CD4-positive, alpha-beta T cell treated with Interleukin-17A for 1 hour (primary cell): ENCODE results near the gene ERCC6L.
"Not testable (repeated sequence)": the region's sequence is repeated elsewhere in the genome, so short reads cannot be mapped to it uniquely, and the experiment has no call there.

Experiments used
- DNase-seq: peaks from one replicate; pipeline ENCODE4 v3.0.0-alpha.2; 2020

Gene ERCC6L

GRCh38 chrX:72245461-72246089, 6.7 kb upstream of the ERCC6L start:
- peak; percentile 38 for DNase-seq

DNA sequence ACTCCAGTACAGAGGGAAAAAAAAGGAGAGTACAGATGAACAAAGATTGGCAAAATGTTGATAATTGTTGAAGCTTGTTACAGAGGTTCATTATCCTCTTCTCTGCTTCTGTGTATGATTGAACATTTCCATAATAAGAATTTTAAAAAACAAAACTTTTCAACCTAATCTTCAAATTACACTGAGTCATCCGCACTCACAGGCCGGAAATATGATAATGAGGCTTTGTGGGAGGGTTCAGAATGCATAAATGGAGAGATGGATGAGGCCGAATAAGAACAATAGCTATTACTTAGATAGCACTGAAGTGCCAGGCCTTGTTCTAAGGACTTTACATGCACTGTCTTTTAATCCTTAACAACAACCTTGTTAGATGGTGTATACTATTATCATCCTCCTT, 4.6 kb upstream of the ERCC6L start:
- no peak for DNase-seq

- DNase-seq, result no peak
These were observed 2.1 kb upstream of the ERCC6L start for GRCh38 chrX:72240976-72241375.

DNA sequence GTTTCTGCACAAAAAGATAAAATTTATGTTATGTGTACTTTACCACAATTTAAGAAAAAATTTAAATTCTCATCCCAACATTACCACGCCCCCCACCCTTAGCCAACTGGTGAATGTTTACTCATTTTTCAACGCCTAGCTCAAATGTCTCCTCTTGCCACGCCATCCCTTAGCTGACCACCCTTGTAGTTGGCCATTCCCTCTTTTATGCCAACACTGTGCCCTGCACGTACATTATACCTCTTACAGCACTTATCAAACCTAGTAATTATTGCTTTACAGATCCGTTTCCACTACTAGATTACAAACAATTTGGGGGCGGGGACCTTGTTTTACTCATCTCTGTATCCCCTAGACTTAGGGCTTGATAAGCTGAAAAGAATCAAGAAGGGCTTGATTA, 644 bp downstream of the ERCC6L start:
- no peak for DNase-seq

DNA sequence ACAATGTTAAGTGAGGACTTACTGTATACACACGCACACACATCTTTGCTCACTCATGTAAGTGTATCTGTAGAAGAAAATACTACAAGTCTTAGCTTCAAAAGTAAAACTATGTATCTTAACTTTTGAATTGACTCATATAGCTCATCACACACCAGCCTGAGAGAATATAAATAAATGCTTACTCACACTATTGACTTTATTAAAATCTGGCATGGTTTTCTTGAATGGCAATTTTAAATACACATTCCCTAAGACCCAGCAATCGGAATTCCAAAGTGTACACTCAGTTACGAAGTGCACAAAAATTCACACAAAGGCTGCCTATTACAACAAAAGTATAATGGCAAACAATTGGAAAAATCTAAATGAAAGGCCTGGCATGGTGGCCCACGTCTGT, 2.0 kb downstream of the ERCC6L start:
- DNase-seq, result no peak

DNA sequence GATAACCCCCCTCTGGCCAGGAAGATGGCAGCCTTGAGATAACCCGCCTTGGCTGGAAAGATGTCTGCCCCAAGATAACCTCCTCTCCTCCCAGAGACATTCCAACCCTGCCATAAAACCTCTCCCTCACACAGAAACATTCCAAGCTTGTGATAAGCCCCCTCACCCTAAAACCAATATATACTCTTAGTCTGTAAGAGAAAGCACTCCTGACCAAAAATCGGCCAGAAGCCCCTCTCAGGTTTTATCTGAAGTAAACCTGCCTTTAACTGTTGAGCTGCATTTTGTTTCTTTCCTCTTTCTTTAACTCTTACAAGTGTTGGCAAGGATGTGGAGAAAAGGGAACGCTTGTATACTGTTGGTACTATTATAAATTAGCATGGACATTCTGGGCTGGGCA, 8.5 kb downstream of the ERCC6L start:
- no peak for DNase-seq

DNA sequence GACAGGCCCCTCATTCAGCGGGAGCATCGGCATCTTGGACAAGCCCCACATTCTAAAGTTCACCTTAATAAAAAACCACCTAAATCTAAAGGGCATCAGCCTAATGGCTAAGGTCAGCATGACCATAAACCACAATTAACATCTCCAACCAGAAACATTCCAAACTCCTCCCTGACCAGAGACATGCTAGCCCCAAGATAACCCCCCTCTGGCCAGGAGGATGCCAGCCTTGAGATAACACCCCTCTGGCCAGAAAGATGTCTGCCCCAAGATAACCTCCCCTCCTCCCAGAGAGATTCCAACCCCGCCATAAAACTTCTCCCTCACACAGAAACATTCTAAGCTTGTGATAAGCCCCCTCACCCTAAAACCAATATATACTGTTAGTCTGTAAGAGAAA, 18.5 kb downstream of the ERCC6L start:
- DNase-seq, result not testable (repeated sequence)

- DNase-seq, result no peak
These were observed 21.9 kb downstream of the ERCC6L start for GRCh38 chrX:72216973-72217372.

DNA sequence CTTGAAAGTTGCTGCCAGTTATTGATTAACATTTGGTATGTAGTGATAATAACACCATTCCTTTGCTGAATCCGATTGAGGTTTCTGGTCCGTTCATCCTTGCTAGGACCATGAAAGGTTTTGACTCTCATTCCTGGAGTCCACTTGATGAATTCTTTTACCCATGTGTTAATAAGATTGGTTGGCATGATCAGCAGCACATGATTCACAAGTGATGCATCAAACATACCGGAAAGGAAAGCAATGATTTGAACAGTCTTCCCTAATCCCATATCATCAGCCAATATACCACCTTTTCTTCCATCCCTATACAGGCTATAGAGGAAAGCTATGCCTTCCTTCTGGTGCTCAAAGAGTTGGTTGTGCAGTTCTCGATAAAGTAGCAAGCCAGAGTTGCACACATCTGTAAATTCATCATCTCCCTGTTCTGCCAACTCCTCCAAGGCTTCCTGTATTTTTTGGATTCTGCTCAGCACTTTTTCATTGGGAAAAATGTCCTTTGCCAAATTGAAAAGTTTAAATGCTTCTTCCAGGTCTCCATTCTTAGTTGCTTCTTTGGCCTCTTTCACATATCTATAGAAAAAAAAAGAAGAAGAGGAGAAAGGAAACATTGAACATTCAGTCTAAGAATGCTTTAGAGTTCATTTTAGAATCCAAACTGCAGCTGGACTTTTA, 30.6 kb downstream of the ERCC6L start:
- no peak for DNase-seq

DNA sequence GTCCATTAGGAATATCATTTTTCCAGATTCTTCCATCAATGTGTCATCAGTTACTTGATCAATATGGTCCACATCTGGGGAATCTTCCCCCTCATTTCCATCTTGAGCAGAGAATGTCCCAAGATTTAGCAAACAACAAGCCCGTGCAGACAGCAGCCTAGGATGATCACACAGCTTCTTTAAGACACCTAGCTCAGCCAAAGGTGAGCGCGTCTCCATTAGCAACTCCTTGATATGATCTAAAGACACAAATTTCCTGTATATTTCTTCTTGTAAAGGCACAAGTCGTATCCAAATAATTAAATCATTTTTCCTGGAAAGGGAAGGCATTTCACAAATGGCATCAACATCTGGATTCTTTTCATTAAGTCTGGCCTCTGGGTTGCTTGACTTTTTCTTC, 31.5 kb downstream of the ERCC6L start:
- no peak for DNase-seq

- DNase-seq, result no peak
These were observed 33.1 kb downstream of the ERCC6L start for GRCh38 chrX:72205706-72206105.

DNA sequence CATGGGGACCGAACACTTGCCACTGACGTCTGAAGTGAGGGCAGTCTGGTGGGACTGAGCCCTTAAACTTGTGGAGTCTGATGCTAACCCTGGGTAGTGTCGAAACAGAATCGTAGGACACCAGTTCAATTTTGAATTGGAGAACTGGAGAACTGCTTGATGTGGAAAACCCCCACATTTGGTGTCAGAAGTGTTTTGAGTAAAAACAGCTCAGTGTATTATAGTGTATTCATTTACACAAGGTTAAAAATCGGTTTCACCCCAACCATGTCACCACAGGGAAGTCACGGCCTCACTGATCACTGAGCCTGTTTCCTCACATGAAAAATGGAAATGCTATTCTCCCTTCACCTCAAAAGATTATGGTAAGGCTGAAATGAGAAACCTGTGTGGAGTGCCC, 35.4 kb downstream of the ERCC6L start:
- no peak for DNase-seq

DNA sequence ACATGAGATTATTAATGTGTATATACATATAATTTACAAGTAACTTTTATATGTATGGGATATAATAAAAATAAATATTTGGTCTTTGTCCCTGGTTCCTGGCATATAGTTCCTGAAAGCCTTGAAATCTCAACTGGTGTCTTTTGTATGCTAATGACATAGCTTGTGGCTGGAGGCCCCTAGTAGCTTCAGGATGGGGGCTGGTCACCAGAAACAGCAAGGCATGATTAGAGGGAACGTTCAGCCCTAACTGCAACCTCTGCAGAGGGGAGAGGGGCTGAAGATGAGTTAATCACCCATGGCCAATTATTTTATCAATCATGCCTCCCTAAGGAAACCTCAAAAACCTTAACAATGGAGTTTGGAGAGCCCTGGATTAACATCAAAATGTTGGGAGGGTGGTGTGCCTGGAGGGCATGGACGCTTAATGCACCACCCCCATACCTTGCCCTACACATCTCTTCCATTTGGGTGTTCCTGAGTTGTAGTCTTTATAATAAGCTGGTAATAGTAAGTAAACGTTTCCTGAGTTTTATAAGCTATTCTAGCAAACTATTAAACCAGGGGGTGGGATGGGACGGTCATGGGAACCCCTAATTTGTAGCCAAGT, 35.9 kb downstream of the ERCC6L start:
- DNase-seq, result no peak

- no peak for DNase-seq
These were observed 36.8 kb downstream of the ERCC6L start for GRCh38 chrX:72201836-72202536.

DNA sequence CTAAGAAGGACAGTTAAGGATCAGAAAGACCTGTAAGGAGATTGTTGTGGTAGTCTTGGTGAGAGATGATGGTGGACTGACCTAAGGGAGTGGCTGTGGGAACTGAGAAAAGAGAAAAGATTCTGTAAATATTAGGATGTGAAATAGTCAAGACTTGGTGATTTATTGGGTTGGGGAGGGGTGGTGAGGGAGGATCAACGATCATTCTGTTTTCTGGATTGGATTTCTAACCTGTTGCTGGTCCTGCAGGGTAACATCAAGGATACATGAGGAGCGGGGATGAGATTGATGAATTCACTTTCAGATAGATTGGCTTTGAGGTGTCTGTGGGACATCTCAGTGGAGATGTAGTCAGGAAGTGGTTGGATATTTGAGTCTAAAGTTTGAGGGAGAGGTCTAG, 55.9 kb downstream of the ERCC6L start:
- no peak for DNase-seq

GRCh38 chrX:72181178-72182125, 57.4 kb downstream of the ERCC6L start, which contains the start of gene PIN4:
TSS of gene PIN4 (plus strand) at chrX:72181757. CDS start at chrX:72181786, 29 bp downstream.
- DNase-seq, result peak; percentile 91

DNA sequence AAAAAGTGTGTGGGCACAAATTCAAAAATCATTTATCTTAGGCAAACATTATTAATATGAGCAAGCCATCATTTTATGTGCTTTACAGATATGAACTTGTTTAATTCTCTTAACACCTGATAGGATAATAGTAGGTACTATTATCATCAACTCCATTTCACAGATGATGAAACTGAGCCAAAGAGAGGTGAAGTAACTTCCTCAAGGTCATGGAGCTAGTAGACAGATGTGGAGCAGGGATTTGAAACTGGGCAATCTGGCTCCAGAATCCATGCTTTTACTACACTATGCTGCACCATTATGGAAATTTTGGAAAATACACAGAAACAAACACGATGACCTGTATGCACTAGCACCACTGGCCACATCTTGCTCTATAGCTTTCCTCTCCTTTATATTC, 58.3 kb downstream of the ERCC6L start:
- DNase-seq, result no peak

GRCh38 chrX:72176981-72177380, 61.8 kb downstream of the ERCC6L start:
- DNase-seq, result no peak

DNA sequence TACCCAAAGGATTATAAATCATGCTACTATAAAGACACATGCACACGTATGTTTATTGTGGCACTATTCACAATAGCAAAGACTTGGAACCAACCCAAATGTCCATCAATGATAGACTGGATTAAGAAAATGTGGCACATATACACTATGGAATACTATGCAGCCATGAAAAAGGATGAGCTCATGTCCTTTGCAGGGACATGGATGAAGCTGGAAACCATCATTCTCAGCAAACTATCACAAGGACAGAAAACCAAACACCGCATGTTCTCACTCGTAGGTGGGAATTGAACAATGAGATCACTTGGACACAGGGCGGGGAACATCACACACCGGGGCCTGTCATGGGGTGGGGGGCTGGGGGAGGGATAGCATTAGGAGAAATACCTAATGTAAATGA, 62.5 kb downstream of the ERCC6L start:
- DNase-seq, result not testable (repeated sequence)

DNA sequence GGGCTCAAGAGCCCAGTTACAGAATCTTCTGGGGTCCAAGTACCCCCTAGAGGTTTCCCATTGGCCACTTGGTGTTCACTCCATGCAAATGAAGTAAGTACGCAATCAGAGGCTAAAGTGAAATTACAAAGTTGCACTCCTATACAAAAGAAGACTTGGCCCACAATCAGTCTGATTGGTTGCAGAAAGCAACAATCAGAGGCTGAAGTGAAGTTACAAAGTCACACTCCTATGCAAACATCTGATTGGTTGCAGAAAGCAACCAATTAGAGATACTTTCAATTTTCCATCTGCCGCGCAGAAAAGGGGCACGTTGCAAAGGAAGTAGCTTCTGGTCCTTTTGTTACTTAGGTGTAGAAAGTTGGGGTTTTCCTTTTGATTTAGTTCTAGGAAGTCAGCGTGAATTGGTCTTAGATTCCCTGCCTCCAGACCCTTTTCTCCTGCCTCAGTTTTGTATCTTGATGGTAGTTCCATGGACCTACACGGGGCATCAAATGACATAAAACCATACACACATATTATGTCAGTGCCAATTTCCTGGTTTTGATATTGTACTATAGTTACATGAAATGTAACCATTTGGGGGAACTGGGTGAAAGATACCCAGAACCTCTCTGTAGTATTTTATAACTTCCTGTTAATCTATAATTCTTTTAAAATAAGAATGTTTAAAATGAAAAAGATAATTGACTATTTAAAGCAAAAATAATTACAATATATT, 69.7 kb downstream of the ERCC6L start:
- DNase-seq, result peak; percentile 86

DNA sequence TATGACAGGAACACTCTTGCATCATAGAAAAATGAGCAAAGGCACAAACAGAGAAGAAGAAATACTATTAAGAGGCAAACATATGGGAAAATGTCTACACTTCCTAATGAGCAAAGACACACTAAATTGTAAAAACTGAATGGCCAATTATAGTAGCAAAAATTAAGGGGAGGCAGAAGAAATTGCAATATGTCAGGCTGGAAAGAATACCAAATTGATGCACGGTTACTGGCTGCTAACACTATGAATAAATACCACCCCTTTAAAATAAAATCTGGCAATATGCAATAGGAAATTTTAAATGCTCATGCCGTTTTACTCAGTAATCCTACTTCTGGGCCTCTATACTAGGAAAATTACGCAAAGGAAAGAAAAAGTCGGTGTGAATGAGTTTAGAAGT, 73.3 kb downstream of the ERCC6L start:
- DNase-seq, result no peak

DNA sequence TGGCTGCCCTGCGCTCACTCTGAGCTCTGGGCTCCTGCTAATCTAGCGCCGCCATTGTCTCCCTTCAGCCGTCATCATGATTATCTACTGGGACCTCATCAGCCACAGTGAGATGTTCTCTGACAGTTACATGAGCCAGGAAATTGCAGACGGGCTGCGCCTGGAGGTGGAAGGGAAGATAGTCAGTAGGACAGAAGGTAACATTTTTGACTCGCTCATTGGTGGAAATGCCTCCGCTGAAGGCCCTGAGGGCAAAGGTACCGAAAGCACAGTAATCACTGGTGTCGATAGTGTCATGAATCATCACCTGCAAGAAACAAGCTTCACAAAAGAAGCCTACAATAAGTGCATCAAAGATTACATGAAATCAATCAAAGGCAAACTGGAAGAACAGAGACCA, 79.1 kb downstream of the ERCC6L start:
- DNase-seq, result no peak
